ENCODE data around the gene RNF113B.

Gene RNF113B

DNA sequence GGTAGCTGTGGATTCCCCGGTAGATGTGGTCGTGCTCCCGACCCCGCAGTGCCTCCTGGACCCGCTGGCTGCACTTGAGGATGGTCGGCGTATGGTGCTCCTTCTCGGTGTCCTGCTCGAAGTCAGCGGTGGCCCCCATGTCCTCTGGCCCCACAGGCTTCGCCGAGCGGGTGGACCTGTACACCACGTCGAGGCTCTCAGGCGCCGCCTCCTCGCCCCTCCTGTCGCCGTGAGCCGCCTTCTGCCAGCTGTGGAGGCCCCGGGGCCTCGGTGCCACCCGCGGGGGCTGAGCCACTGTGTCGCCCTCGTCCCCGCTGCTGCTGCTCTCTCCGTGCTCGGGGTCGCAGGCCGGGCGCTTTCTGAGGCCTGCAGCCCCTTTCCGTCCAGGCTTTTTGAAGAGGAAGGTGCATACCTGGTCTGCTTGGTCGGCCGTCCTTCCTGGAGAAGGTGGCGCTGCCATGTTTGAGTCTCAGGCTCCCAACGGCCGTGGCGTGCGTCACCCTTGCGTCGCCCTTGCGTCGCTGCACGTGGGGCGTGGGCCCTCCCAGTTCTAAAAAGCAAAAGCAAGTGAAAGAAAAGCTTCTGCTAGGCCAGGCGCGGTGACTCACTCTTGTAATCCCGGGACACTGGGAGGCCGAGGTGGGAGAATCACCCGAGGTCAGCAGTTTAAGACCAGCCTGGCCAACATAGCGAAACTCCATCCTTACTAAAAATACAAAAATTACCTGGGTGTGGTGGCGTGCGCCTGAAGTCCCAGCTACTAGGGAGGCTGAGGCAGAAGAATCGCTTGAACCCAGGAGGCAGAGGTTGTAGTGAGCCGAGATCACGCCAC is at the start of gene RNF113B:
Gene RNF113B, minus strand, starts transcription at position 493 of the 832 bp plus-strand sequence. Its CDS starts 33 bp downstream, at position 460.
- FAIRE-seq (no peak), DNase-seq (ENCODE audit: insufficient read length, low spot score) (no peak)

DNA sequence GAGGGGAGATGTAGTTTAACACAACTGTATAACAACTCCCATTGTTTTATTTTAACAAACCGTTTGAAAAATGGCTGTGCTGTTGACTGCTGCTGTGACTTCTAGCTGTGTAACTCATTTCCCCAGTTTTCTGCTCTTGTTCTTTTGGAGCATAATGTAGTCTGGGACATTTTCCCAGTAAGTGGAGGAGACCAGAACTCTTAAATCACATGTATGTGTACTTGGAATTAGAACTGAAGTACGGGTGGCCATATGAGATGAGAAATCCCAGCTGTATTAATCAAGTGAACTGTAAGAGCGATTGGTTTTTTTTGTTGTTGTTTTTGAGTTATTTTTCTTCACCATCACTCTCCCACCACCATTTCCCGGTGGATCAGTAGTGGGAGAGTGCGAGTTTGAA is 49.4 kb upstream of the RNF113B start:
- FAIRE-seq = no peak
- DNase-seq (ENCODE audit: insufficient read length, low spot score) = no peak

DNA sequence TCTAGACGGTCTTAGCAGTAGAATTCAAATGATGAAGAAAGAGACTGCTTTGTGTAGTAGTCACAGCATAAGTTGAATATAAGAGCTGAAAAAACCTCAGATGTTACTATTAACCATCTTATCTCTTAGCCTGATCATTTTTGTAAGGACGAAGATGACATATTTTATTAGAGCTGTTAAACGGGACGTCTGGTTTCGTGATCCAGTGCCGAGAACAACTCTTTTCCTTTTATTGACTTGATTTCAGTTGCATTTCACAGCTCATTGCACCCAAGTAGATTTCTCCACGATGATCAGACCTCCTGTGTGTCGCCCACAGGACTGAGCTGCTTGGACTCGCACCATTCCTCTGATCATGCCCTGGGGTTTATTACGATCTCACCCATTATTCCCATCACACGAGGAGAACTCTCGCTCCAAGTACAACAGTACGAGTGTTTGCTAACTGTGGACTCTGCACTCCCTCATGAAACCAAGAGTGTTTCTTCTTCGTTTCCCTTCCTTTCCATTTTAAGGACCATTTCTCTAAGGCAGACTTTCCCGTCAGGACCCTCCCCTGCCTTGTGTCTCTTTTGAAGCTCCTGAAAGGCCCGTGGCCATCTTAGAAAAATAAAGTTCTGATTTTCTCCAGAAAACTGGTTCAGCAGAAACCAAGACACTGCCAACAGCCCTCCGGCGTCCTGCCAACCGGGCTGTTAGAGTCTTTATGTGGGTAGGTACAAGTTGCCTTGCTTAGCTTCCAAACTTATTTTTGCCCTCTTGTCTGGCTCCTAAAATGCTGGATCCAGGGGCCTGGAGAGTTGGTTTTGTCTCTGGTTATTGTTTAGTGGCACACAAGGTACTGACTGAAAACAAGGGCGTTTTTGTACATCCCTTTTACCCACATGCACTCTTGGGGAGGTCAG is 48.2 kb upstream of the RNF113B start:
- DNase-seq (ENCODE audit: insufficient read length, low spot score) (no peak), FAIRE-seq (no peak)

DNA sequence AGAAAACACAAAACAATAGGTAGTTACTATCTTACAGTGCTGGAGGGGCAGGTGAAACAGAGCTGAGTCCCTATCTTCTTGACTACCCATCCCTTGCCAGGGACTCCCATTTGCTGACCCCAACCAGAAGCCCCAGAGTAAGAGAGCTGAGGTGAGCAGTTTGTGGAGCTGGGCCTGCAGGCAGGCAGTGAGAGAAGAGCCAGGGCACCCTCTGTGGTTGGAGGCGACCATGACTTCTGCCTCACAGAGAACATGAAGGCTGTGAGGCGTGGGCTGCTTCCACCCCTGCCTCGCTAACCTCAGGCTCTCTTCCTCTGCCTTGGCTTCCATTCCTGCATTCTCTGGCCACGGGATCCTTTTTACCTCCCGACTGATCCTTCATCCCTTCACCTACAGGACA is 47.5 kb upstream of the RNF113B start:
- DNase-seq (ENCODE audit: insufficient read length, low spot score) (no peak), FAIRE-seq (no peak)

DNA sequence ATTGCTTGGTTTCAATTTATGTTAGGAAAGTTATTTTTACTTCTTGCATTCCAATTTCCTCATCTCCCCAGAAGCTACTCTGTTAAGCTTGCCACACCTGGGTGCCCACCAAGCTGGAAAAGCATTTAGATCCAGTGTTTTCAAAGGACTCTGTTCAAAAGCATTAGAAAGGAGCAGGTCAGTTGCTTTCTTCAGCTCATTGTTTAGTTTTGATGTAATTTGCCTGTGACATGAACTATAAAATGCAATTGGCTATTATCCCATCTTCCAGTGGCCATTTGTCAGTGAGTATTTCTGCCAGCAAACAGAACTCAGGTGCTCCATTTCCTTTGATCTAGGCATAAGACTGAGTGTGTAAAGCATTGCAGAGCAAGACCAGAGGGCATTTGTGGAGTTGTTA is 46.7 kb upstream of the RNF113B start:
- DNase-seq (ENCODE audit: insufficient read length, low spot score) (no peak), FAIRE-seq (no peak)

DNA sequence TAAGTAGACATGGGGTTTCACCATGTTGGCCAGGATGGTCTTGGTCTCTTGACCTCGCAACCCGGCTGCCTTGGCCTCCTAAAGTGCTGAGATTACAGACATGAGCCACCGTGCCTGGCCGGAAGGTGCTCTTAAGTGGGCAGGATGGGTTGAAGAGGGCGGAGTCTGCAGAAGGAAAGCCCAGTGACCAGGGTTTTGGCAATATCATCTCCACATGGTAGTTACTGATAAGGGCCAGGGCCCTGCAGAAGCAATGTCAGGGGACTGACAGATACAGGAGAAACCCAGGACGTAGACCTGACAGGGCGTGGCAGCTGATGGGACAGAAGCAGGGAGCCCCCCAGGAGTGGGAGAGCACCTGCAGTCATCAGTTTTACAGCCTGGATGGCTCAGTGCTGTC is 45.7 kb upstream of the RNF113B start:
- no peak for FAIRE-seq
- DNase-seq (ENCODE audit: insufficient read length, low spot score) = no peak

DNA sequence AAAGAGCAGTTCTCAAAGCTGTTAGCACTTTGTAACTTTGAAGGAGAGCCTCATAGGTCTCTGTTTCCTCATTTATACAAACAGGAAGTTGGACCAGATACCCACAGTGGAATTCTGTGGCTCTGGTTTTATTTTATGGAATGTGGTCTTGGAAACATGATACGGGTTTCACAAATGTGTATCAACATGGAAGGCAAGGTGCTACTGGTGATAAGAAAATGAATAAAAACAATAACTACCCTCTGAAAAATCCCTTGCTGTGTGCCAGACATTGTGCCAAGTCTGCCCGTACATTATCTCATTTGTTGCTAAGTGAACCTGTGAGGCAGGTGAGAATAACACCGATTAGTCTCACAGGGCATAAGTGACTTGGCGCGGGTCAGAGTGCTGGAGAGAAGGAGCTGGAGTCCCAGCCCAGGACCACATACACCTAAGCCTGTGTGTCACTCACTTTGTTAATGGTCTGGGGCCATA is 45.0 kb upstream of the RNF113B start:
- DNase-seq (ENCODE audit: insufficient read length, low spot score) = no peak
- FAIRE-seq = no peak

DNA sequence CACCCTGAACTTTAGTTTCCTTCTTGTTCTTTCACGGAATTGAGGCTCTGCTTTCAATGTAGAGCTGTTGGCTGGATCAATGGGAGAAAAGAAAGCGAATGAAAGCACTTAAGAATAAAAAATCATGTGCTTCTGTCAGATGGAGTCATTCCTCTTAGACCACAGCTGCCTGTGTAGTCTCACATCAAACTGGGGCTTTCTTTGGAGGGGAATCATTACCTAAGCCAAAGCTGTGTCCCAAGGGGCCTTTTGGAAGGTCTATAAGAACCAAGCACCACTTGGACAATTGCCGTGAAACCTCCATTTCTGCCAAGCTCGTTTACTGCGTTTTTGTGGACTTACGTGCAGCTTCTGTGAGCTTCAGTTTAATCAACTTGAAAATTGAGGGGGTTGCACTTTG is 44.2 kb upstream of the RNF113B start:
- FAIRE-seq (no peak), DNase-seq (ENCODE audit: insufficient read length, low spot score) (no peak)

DNA sequence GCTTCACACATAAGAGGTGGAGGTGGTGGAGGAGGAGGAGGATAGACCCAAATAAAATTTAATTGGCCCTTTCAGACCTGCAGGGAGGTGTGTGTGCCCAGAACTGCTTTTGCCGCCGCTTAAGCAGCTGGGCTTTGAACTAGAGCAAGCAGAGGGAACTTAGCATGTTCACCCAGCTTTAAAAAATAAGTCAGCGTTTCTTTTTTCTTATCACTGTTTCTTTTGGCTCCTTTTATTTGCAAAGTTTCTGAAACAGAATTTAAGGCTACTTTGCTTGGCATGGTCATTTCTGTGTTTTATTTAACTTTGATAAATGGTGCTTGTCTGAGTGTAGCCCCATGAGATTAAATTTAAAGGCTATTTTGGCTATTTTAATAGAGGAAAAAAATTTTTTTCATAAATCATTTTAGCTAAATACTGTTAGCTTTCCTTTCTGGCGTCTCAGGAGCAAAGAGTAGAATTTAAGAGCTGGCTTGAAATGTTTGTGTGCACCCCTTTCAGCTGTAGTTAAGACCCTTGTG is 43.3 kb upstream of the RNF113B start:
- FAIRE-seq = no peak

DNA sequence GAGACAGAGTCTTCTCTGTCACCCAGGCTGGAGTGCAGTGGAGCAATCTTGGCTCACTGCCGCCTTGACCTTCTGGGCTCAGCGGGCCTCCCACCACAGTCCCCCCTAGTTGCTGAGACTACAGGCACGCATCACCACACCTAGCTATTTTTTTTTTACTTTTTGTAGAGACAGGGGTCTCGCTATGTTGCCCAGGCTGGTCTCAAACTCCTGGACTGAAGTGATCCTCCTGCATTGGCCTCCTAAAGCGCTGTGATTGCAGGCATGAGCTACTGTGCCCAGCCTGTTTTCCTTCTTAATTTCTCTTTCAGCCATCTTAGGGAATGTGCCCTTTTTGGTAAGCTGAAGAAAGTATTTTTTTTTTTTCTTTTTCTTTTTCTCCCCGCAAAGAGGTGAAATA is 42.6 kb upstream of the RNF113B start:
- DNase-seq (ENCODE audit: insufficient read length, low spot score) = no peak
- FAIRE-seq = no peak

More for the DNA sequence above, 43.3 kb upstream of the RNF113B start:
- no peak for DNase-seq (ENCODE audit: insufficient read length, low spot score)

DNA sequence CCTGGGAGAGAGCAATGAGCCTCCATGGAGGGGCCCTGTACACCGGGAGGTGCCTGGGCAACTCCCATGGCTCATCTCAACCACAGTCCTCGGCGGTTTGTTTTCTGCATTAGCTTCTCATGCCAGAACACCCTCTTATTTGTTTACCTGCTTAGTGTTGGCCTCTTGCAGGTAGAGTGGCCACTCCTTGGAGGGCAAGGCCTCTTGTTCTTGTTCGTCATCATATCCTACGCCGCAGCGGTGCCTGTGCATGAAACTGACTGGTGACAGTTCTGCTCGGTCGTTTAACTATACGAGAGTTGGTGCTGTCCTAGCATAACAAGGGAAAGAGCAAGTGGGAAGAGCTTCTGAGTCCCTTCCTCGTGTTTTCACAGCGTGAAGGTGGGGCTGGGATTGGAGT is 40.5 kb upstream of the RNF113B start:
- DNase-seq (ENCODE audit: insufficient read length, low spot score) = no peak
- no peak for FAIRE-seq

DNA sequence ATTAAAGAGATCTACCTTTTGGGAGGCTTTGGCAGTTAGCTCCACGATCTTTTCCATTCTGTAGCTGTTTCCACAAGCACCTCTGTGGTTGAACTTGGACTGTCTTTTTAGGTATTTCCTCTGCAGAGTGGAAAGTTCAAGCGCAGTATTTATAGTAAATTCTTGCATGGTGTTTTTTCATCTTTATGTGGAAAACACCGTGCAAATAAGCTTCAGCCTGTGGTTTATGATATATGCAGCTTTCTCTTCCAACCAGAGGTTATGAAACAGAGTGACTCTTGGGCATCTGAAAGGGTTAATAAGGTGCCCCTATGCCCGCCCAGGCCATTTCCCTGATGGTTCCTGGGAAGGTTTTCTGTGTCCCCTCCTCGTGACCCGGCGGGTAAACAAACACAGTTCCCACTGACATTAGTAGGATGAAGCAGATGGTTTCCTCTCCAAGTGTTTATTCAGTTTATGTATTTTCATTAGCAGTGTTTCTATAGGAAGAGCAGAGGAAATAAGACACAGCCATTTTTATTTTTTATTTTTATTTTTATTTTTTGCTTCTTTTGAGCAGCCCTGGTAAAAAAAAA is 39.7 kb upstream of the RNF113B start:
- DNase-seq (ENCODE audit: insufficient read length, low spot score) = no peak
- no peak for FAIRE-seq

DNA sequence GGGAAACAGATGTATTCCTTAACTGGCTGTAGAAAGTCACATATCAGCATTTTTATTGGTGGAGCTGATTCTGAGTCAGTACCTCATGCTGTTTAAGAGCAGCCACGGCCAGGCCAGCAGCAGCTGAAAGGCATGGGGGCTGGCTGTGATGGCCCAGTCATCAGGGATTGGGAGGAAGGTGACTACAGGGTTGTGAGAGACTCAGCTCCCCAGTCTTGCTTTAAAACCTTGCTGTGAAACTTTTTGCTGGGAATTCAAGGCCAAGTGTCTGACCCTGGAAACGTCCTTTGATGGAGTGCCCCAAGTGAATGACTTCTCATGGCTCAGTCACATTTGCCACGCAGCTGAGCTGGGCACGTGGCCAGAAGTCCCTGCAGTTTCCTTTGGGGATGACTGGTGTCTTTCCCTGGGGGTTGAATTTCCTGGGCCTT is 39.1 kb upstream of the RNF113B start:
- FAIRE-seq (no peak), DNase-seq (ENCODE audit: insufficient read length, low spot score) (no peak)

DNA sequence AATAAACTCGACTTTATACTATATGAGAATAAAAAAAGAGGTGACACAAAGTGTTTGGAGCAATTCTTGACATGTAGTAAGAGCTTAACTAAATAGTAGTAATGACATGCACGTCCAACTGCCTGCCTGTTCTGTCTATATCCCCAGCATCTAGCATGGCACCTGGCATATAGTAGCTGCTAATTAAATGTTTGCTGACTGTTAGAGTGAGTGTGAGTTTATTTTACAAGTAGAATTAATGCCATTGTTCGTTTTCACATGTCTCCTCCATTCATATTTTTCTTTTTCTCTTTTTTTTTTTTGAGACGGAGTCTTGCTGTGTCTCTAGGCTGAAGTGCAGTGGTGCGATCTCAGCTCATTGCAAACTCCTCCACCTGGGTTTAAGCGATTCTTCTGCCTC is 38.4 kb upstream of the RNF113B start:
- FAIRE-seq (no peak), DNase-seq (ENCODE audit: insufficient read length, low spot score) (no peak)

DNA sequence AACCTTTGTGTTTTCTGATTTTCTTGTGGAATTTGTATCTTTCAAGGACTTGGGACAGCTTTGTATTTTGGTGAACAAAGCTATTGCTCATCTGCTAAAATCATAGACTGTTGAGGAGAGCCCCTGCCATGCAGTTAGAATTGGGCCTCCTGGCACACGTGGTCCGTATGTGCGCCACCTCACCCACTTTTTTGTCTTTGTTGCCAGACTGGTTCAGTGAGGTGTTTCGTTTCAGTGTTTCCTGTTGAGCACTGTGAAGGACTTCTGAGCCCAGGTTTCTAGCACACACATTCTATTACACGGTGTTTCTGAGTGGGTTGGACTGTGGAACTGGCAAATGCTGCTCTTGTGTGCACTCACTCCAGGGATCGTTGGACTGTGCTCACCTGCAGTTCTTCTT is 37.6 kb upstream of the RNF113B start:
- DNase-seq (ENCODE audit: insufficient read length, low spot score) = no peak
- no peak for FAIRE-seq

DNA sequence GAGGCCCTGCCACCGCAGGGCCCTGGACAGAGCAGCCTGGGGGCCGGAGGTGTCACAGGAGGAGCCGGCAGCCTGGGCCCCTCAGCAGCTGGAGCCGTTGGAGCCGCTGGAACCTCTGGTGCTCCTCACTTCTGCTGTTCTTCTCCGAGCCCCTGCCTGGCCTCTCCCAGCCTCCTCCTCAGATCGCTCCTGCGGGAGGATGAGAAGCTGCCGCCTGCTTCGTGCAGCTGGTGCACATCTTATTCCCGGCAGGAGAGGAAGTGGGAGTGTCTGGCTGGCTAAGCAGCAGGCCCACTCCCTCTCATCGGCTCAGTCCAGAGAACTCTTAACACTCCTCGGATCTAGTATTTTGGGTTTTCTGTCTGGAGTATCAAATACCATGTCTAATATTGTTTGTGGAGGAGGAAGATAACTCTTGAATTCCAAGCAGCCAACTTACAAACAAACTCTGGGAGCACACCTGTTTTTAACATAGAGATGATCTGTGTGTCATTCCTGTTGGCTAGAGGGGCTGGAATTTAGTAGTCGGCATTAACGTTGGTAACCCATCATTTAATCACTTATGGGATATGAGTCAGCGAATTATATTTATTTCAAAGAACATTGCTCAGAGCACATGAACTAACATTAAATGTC is 37.1 kb upstream of the RNF113B start:
- DNase-seq (ENCODE audit: insufficient read length, low spot score) = no peak
- no peak for FAIRE-seq

DNA sequence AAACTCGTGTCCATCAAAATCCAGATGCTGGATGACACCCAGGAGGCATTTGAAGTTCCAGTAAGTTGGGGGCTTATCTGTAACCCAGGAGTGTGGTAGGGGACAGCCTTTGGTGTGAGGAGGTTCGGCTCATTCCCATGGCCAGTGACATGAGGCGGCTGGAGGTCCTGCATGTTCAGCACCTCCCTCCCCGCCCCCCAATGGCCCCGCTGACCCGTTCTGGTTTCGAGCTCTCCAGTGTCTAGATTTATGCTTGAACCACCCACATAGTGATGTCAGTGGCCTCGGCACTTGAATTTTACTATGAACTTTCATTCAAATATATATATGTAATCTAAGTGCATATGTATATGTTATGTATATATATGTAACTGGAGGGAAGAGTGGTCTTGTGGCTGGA is 36.3 kb upstream of the RNF113B start:
- FAIRE-seq = no peak
- DNase-seq (ENCODE audit: insufficient read length, low spot score) = no peak

DNA sequence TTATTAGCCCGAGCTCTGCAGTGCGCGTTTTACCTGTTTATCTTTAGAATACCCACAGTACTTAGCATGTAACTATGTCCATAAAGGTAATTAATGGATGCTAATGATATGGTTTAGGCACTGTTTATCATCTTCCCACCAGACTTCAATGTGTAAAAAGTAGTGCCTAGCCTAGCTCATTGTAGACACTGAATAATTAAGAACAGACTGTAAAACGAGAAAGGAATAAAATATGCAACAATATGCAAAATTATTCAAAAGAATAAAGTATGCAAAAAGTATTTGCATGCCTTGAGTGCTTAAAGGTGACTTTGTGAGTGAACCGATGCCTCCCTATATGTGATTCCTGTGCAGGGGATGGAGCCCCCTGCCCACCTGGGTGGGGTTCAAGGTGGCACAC is 35.7 kb upstream of the RNF113B start:
- DNase-seq (ENCODE audit: insufficient read length, low spot score) = no peak
- FAIRE-seq = no peak

DNA sequence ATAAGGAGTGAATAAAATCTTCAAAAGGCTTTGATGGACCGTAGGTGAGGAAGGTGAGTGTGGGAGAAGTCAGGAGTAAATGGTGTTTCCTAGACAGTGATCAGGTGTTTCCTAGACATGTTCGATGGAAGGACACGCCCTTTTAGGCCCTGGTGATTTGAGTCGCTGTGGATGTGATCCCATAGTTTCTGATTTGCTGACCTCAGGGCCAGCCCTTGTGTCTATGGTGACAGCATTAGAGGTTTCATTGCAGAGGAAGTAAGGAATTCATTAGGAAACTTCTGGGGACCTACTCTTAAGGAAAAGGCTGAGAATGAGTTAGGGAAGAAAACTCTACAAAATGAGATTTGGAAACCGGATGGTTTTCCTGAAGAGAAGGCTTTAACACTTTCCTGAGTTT is 31.5 kb upstream of the RNF113B start:
- DNase-seq (ENCODE audit: insufficient read length, low spot score) (no peak), FAIRE-seq (no peak)

DNA sequence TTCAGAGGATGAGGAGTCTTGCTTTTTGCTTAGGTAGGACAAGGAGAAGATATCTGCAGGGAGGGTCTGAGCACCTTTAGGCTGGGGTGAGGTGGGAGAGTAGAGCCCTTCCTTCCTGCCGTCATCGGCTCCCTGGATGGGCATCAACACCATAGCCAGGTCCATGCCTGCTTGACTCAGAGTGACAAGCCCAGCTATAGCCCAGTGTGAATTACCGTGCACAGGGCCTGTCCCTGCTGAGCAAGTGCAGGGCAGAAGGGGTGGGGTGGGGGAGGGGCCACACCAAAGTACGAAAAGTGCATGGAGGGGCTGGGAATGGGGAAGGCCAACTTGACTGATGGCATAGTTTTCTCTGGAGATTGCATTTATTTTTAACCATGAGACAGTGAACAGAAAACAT is 30.3 kb upstream of the RNF113B start:
- FAIRE-seq (no peak), DNase-seq (ENCODE audit: insufficient read length, low spot score) (no peak)

DNA sequence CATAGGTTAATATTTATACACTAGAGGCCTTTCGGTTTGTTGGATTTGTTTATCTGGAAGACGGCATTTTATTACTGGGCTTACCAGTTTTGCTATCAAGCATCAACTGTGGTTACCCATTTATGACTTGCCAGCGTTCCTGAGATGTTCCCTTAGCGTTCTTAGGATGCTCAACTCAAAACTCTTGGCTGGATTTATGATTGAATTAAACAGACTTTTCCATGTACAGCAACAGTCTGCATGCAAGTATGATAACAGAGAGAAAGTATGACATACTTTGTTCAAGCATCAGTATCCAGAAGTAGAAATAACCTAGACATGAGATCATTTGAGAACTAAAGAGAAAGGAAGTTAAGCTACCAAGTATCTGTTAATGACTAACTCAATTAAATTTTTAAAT is 29.9 kb upstream of the RNF113B start:
- DNase-seq (ENCODE audit: insufficient read length, low spot score) (no peak), FAIRE-seq (no peak)

Data from GM19239 (cell line).